HG03045 (cell line): ENCODE measurements around the gene SNRPD3.
"Not testable (repeated sequence)": the region's sequence is repeated elsewhere in the genome, so short reads cannot be mapped to it uniquely, and the experiment has no call there.

ENCODE experiments used
- ATAC-seq: cut with Tn5 transposase; IDR thresholded peaks from one replicate; pipeline ENCODE4 v1.9.1; 2021; ENCODE audit warnings: mild to moderate bottlenecking, moderate library complexity; ENCODE audit not compliant: unreplicated experiment

Gene SNRPD3

DNA sequence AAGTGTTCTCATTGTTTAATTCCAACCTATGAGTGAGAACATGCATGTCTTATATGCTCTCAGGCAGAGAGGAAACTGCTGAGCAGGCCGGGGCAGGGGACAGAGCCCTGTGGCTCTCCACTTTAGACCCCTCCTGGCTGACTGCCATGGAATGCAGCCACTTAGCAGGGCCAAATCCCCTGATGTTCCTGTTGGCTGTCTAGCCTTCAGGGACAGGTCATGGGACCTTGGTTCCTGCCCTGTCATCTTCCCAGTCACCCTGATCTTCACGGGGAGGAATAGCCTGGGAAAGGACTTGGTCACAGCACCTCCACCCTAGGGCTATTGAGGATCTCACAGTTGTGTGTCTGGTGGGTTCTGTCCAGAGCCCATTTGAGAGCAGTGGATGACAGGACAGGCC lies 50.5 kb downstream of the SNRPD3 start:
- ATAC-seq = not testable (repeated sequence)

DNA sequence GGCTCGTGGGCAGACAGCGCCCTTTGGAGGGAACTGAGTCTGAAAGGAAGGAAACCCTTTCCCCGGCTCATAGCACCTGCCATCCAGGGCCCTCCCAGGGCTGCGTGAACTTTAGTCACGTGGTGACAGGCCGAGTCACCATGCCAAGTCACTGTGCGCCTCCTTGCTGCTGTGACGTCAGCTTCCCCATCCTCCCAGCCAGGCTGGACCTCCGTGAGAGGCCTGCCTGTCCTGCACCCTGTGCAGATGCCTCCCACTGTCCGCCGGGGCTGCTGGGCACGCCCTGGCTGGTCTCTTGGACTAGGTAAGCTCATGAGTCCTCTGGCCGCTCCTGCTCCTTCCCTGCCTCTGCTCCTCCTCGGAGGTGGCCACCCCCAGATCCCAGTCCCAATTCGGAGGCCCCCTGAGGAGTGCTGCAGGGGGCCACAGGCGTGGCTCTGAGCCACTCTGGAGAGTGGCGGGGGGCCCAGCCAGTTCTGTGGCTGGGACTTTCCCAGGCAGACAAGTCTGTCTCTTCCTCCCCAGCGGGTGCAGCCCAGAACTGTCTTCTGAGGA lies 51.7 kb downstream of the SNRPD3 start:
- ATAC-seq = peak; percentile 75

GRCh38 chr22:24608327-24608726 lies 52.5 kb downstream of the SNRPD3 start:
- not testable (repeated sequence) for ATAC-seq

- not testable (repeated sequence) for ATAC-seq
Measured at GRCh38 chr22:24609888-24610287, 54.1 kb downstream of the SNRPD3 start.

- not testable (repeated sequence) for ATAC-seq
Measured at GRCh38 chr22:24614794-24615193, 59.0 kb downstream of the SNRPD3 start.

GRCh38 chr22:24621244-24621643 lies 65.4 kb downstream of the SNRPD3 start:
- ATAC-seq = not testable (repeated sequence)

GRCh38 chr22:24622596-24622995 lies 66.8 kb downstream of the SNRPD3 start:
- not testable (repeated sequence) for ATAC-seq
